Measurements from ENCODE around the gene PEF1.

- TF ChIP-seq EP300 (IDR thresholded peaks at IDR 0.05) (no peak), CTCF (IDR thresholded peaks at IDR 0.05) (no peak), POLR2A (IDR thresholded peaks at IDR 0.05) (no peak)
Observed at GRCh38 chr1:31679091-31679490, 34.4 kb upstream of the PEF1 start.

Measured in ovary (tissue), 3 donors.